H9 (cell line): ENCODE results near the gene IGF1R. TPM values are rescaled to one million over a fixed set of nuclear protein-coding genes. Genes with fewer than 3 reads are reported as not detected.

Experiments used
- DNase-seq: peaks from one replicate; pipeline ENCODE4 v3.0.0-alpha.2; 2017
- H2AFZ ChIP-seq: one replicate; pipeline ENCODE4 v1.6.1; 2013; ENCODE audit warnings: mild to moderate bottlenecking, low read length, control low read depth, moderate library complexity
- H2AK5ac ChIP-seq: 2 replicates; pipeline ENCODE4 v1.6.1; 2013; ENCODE audit warnings: low read length, control low read depth, mixed read lengths; ENCODE audit not compliant: insufficient read length
- H2BK120ac ChIP-seq: one replicate; pipeline ENCODE4 v1.6.1; 2013; ENCODE audit warnings: low read depth, mild to moderate bottlenecking, low read length, control low read depth, inconsistent platforms; ENCODE audit not compliant: poor library complexity, severe bottlenecking
- H2BK12ac ChIP-seq: 2 replicates; pipeline ENCODE4 v1.6.1; 2013; ENCODE audit warnings: low read length, control low read depth, mixed read lengths, low read depth; ENCODE audit not compliant: insufficient read length
- H2BK15ac ChIP-seq: 2 replicates; pipeline ENCODE4 v1.6.1; 2013; ENCODE audit warnings: low read depth, low read length, control low read depth
- H2BK20ac ChIP-seq: one replicate; pipeline ENCODE4 v1.6.1; 2013; ENCODE audit warnings: low read depth, mild to moderate bottlenecking, low read length, control low read depth, inconsistent platforms; ENCODE audit not compliant: poor library complexity, severe bottlenecking
- H2BK5ac ChIP-seq: 2 replicates; pipeline ENCODE4 v1.6.1; 2013; ENCODE audit warnings: low read length, control low read depth, mixed read lengths; ENCODE audit not compliant: insufficient read length
- H3K14ac ChIP-seq: 2 replicates; pipeline ENCODE4 v1.6.1; 2013; ENCODE audit warnings: low read length, control low read depth; ENCODE audit not compliant: insufficient read depth
- H3K18ac ChIP-seq: 2 replicates; pipeline ENCODE4 v1.6.1; 2013; ENCODE audit warnings: low read depth, mild to moderate bottlenecking, mixed read lengths, low read length, control low read depth; ENCODE audit not compliant: insufficient read length
- H3K23ac ChIP-seq: 2 replicates; pipeline ENCODE4 v1.6.1; 2013; ENCODE audit warnings: low read length, control low read depth, mixed read lengths, low read depth; ENCODE audit not compliant: insufficient read length
- H3K23me2 ChIP-seq: 2 replicates; pipeline ENCODE4 v1.6.1; 2013; ENCODE audit warnings: low read depth, mild to moderate bottlenecking, mixed read lengths, low read length, control low read depth; ENCODE audit not compliant: insufficient read length, poor library complexity, severe bottlenecking
- H3K27ac ChIP-seq: 2 replicates; pipeline ENCODE4 v1.5.1; 2013; ENCODE audit warnings: low read length, control low read depth, mixed read lengths, low read depth; ENCODE audit not compliant: insufficient read length
- H3K27me3 ChIP-seq: 2 replicates; pipeline ENCODE4 v1.6.1; 2013; ENCODE audit warnings: low read length, control low read depth, inconsistent platforms; ENCODE audit not compliant: insufficient read depth
- H3K4ac ChIP-seq: 2 replicates; pipeline ENCODE4 v1.6.1; 2013; ENCODE audit warnings: low read depth, mild to moderate bottlenecking, control low read depth, inconsistent platforms, low read length, moderate library complexity
- H3K4me1 ChIP-seq: 2 replicates; pipeline ENCODE4 v1.6.1; 2013; ENCODE audit warnings: low read length, control low read depth, inconsistent platforms; ENCODE audit not compliant: insufficient read depth
- H3K4me2 ChIP-seq: 2 replicates; pipeline ENCODE4 v1.6.1; 2013; ENCODE audit warnings: low read length, control low read depth, mixed read lengths; ENCODE audit not compliant: insufficient read length, insufficient read depth
- H3K56ac ChIP-seq: 2 replicates; pipeline ENCODE4 v1.6.1; 2013; ENCODE audit warnings: low read depth, mild to moderate bottlenecking, mixed read lengths, low read length, control low read depth; ENCODE audit not compliant: insufficient read length
- H3K79me1 ChIP-seq: 2 replicates; pipeline ENCODE4 v1.6.1; 2013; ENCODE audit warnings: low read depth, mild to moderate bottlenecking, moderate library complexity, low read length, control low read depth, inconsistent platforms; ENCODE audit not compliant: insufficient read depth, poor library complexity, severe bottlenecking
- H3K79me2 ChIP-seq: 2 replicates; pipeline ENCODE4 v1.6.1; 2013; ENCODE audit warnings: low read length, control low read depth, inconsistent platforms; ENCODE audit not compliant: insufficient read depth
- H3K9ac ChIP-seq: 2 replicates; pipeline ENCODE4 v1.6.1; 2013; ENCODE audit warnings: low read length, control low read depth, mixed read lengths; ENCODE audit not compliant: insufficient read length; ENCODE audit errors: extremely low read depth
- H3K9me3 ChIP-seq: one replicate; pipeline ENCODE4 v1.6.1; 2013; ENCODE audit warnings: low read depth, low read length, inconsistent platforms; ENCODE audit not compliant: control insufficient read depth
- H3T11ph ChIP-seq: one replicate; pipeline ENCODE4 v1.6.1; 2013; ENCODE audit warnings: mild to moderate bottlenecking, low read length, control low read depth, inconsistent platforms
- H4K20me1 ChIP-seq: one replicate; pipeline ENCODE4 v1.6.1; 2013; ENCODE audit not compliant: control insufficient read depth, insufficient read length, insufficient read depth
- H4K5ac ChIP-seq: 2 replicates; pipeline ENCODE4 v1.6.1; 2013; ENCODE audit warnings: low read depth, mild to moderate bottlenecking, mixed read lengths, low read length, control low read depth; ENCODE audit not compliant: insufficient read length
- H4K8ac ChIP-seq: replicated peaks from 2 replicates; pipeline ENCODE4 v1.6.1; 2013; ENCODE audit warnings: low read length, control low read depth, mixed read lengths, low read depth; ENCODE audit not compliant: insufficient read length
- H4K91ac ChIP-seq: 2 replicates; pipeline ENCODE4 v1.6.1; 2013; ENCODE audit warnings: low read depth, mild to moderate bottlenecking, moderate library complexity, mixed read lengths, low read length, control low read depth; ENCODE audit not compliant: insufficient read length
- H3K27ac Mint-ChIP-seq, 3 experiments: 2 replicates in 2 of 3; 3 replicates in 1 of 3; pipeline ENCODE4 v1.8.0; 2020 to 2021; ENCODE audit warnings: mixed read lengths in 3 of 3, mild to moderate bottlenecking in 1 of 3, moderate library complexity in 1 of 3
- H3K27me3 Mint-ChIP-seq: 2 replicates; pipeline ENCODE4 v1.8.0; 2021; ENCODE audit warnings: low read depth, mild to moderate bottlenecking, moderate library complexity, mixed read lengths
- H3K36me3 Mint-ChIP-seq, 3 experiments: 2 replicates in 2 of 3; 3 replicates in 1 of 3; pipeline ENCODE4 v1.8.0; 2020 to 2021; ENCODE audit warnings: low read depth in 3 of 3, mixed read lengths in 3 of 3; ENCODE audit not compliant: insufficient read depth in 1 of 3
- H3K4me1 Mint-ChIP-seq, 2 experiments: 2 replicates each; pipeline ENCODE4 v1.8.0; 2020; ENCODE audit warnings: mixed read lengths in 2 of 2
- H3K4me3 Mint-ChIP-seq, 2 experiments: 2 replicates in 1 of 2; 3 replicates in 1 of 2; pipeline ENCODE4 v1.8.0; 2020 to 2021; ENCODE audit warnings: mild to moderate bottlenecking in 2 of 2, mixed read lengths in 2 of 2, moderate library complexity in 1 of 2
- H3K9me3 Mint-ChIP-seq, 2 experiments: 2 replicates in 1 of 2; 3 replicates in 1 of 2; pipeline ENCODE4 v1.8.0; 2020; ENCODE audit warnings: mild to moderate bottlenecking in 2 of 2, mixed read lengths in 2 of 2, moderate library complexity in 1 of 2
- WGBS: extraction: QIAGEN DNeasy Blood & Tissue Kit; methylation state at CpG from one replicate; pipeline ENCODE4 v1.1.7; 2013; ENCODE audit warnings: missing lambda C conversion rate, low lambda C conversion rate, mixed read lengths; ENCODE audit not compliant: insufficient read length; ENCODE audit errors: extremely low coverage; 5-methylcytosine and 5-hydroxymethylcytosine counted together
- total RNA-seq: library from RNA; stranded (reverse); gene quantifications from 2 replicates; pipeline ENCODE4 v1.2.1, GENCODE V29; 2021
- TF ChIP-seq, protein P1 (sequence below): fragments of 200-600 bp; sonication (generic); conservative IDR thresholded peaks from 3 replicates; pipeline ENCODE4 v1.8.0; 2021; ENCODE audit warnings: antibody characterized with exemption, mild to moderate bottlenecking

The IGF1R gene
- total RNA-seq, 1 experiment from 2014 or later = 70.0 TPM

DNA sequence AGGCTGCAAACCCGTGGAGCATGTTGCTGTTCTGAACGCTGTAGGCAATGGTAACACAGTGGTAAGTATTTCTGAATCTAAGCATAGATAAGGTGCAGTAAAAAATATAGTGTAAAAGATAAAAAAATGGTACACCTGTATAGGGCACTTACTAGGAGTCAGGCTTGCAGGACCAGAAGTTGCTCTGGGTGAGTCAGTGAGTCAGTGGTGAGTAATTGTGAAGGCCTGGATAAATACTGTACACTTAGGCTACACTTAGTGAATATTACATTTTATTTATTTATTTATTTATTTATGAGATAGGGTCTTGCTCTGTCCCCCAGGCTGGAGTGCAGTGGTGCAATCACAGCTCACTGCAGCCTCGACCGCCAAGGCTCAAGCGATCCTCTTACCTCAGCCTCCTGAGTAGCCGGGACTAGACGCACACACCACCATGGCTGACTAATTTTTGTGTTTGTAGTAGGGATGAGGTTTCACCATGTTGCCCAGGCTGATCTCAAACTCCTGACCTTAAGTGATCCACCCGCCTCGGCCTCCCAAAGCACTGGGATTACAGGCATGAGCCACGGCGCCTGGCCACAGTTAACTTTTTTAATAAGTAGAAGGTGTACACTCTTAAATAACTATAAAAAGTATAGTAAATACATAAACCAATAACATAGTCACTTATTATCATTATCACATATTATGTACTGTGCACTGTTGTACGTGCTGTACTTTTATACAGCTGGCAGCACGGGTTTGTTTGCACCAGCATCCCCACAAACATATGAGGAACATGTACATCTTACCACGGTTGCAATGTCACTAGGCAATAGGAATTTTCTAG, 155.1 kb downstream of the IGF1R start:
- Histone ChIP-seq H3K56ac (no peak overlapping the region), H4K20me1 (no peaks in the 10 kb centered on the region), H3K79me1 (peaks cover 3% of the 10 kb centered on the region), H3K9me3 (no peaks in the 10 kb centered on the region), H3K4me1 (peaks cover 17% of the 10 kb centered on the region), H2BK20ac (no peak overlapping the region), H3K27ac (no peak overlapping the region), H4K5ac (no peak overlapping the region), H3K23ac (no peak overlapping the region), H3K9ac (no peak overlapping the region), H4K8ac (no peak overlapping the region), H2BK120ac (no peak overlapping the region), H2BK5ac (no peak overlapping the region), H3K79me2 (peaks cover 40% of the 10 kb centered on the region; the same call in 1 of the 2 replicates), H3K18ac (no peak overlapping the region), H2BK15ac (no peak overlapping the region), H3K14ac (no peak overlapping the region), H3K27me3 (no peaks in the 10 kb centered on the region), H3K4me2 (no peak overlapping the region), H2AFZ (no peak overlapping the region), H2AK5ac (no peak overlapping the region), H3K23me2 (peaks cover 8% of the 10 kb centered on the region), H3K4ac (no peak overlapping the region), H4K91ac (no peak overlapping the region), H3T11ph (no peak overlapping the region), H2BK12ac (no peak overlapping the region)
- TF ChIP-seq, protein P1, sequence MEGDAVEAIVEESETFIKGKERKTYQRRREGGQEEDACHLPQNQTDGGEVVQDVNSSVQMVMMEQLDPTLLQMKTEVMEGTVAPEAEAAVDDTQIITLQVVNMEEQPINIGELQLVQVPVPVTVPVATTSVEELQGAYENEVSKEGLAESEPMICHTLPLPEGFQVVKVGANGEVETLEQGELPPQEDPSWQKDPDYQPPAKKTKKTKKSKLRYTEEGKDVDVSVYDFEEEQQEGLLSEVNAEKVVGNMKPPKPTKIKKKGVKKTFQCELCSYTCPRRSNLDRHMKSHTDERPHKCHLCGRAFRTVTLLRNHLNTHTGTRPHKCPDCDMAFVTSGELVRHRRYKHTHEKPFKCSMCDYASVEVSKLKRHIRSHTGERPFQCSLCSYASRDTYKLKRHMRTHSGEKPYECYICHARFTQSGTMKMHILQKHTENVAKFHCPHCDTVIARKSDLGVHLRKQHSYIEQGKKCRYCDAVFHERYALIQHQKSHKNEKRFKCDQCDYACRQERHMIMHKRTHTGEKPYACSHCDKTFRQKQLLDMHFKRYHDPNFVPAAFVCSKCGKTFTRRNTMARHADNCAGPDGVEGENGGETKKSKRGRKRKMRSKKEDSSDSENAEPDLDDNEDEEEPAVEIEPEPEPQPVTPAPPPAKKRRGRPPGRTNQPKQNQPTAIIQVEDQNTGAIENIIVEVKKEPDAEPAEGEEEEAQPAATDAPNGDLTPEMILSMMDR = no peak
- peaks cover 0 to 4% (median 0%) of the 10 kb centered on the region in 3 experiments; a peak in 2 of 7 replicates for H3K36me3 Mint-ChIP-seq
- no CpG with 5 or more reads among the region's 14 CpGs for WGBS
- H3K4me1 Mint-ChIP-seq = peaks cover 63% of the 10 kb centered on the region in 2 experiments
- peaks cover under 1% of the 10 kb centered on the region; the same call in 1 of the 2 replicates for H3K27me3 Mint-ChIP-seq
- no peak overlapping the region for H3K27ac Mint-ChIP-seq
- no peak overlapping the region; a peak in 1 of 5 replicates for H3K4me3 Mint-ChIP-seq
- H3K9me3 Mint-ChIP-seq = no peaks in the 10 kb centered on the region; a peak in 1 of 5 replicates
- DNase-seq = no peak
